Muscle layer of duodenum (tissue), 2 donors: ENCODE results near the gene PLD4.
"Not testable (repeated sequence)": the region's sequence is repeated elsewhere in the genome, so short reads cannot be mapped to it uniquely, and the experiment has no call there.

Experiments used
- H3K27ac ChIP-seq: one replicate; pipeline ENCODE4 v1.7.0; 2013; ENCODE audit warnings: mild to moderate bottlenecking, low read length
- H3K27me3 ChIP-seq: one replicate; pipeline ENCODE4 v1.7.0; 2013; ENCODE audit warnings: low read depth, mild to moderate bottlenecking, control low read depth, low read length
- H3K36me3 ChIP-seq, 2 donors: one replicate each; pipeline ENCODE4 v1.7.0; 2013; ENCODE audit warnings: low read length in 2 of 2, control low read depth in 1 of 2, mild to moderate bottlenecking in 1 of 2; ENCODE audit not compliant: insufficient read depth in 2 of 2, control insufficient read depth in 1 of 2
- H3K4me1 ChIP-seq, 2 donors: one replicate each; pipeline ENCODE4 v1.7.0; 2013; ENCODE audit warnings: low read length in 2 of 2, mild to moderate bottlenecking in 2 of 2, control low read depth in 1 of 2, moderate library complexity in 1 of 2; ENCODE audit not compliant: insufficient read depth in 2 of 2, control insufficient read depth in 1 of 2
- H3K4me3 ChIP-seq, 2 donors: one replicate each; pipeline ENCODE4 v1.7.0; 2013; ENCODE audit warnings: low read length in 2 of 2, low read depth in 1 of 2, mild to moderate bottlenecking in 1 of 2
- H3K9me3 ChIP-seq, 2 donors: one replicate each; pipeline ENCODE4 v1.7.0; 2013; ENCODE audit warnings: low read length in 2 of 2, control low read depth in 1 of 2, mild to moderate bottlenecking in 1 of 2; ENCODE audit not compliant: control insufficient read depth in 1 of 2
- donor health status: healthy.

PLD4 gene

GRCh38 chr14:104942586-104942985 is 17.9 kb downstream of the PLD4 start:
- no peaks in the 10 kb centered on the region for H3K9me3 ChIP-seq
- no peaks in the 10 kb centered on the region for H3K4me1 ChIP-seq
- H3K27me3 ChIP-seq = no peaks in the 10 kb centered on the region
- H3K36me3 ChIP-seq = peaks cover 0 to 27% of the 10 kb centered on the region in 2 donors
- H3K4me3 ChIP-seq = no peak overlapping the region
- no peak overlapping the region for H3K27ac ChIP-seq

GRCh38 chr14:104943216-104944015 is 18.7 kb downstream of the PLD4 start:
- H3K4me1 ChIP-seq, H3K27ac ChIP-seq, H3K27me3 ChIP-seq, H3K9me3 ChIP-seq, H3K4me3 ChIP-seq: not testable (repeated sequence)
- peaks cover 0 to 33% of the 10 kb centered on the region in 2 donors for H3K36me3 ChIP-seq

- H3K27ac ChIP-seq, H3K9me3 ChIP-seq, H3K4me3 ChIP-seq, H3K27me3 ChIP-seq, H3K4me1 ChIP-seq: not testable (repeated sequence)
- H3K36me3 ChIP-seq = peaks cover 0 to 32% of the 10 kb centered on the region in 2 donors
Observed at GRCh38 chr14:104944016-104944308, 19.3 kb downstream of the PLD4 start.

GRCh38 chr14:104944436-104945205 is 19.9 kb downstream of the PLD4 start:
- not testable (repeated sequence) for H3K4me3 ChIP-seq, H3K9me3 ChIP-seq, H3K27ac ChIP-seq, H3K27me3 ChIP-seq, H3K4me1 ChIP-seq
- peaks cover 0 to 25% of the 10 kb centered on the region in 2 donors for H3K36me3 ChIP-seq

- not testable (repeated sequence) for H3K27me3 ChIP-seq, H3K4me3 ChIP-seq, H3K9me3 ChIP-seq, H3K4me1 ChIP-seq, H3K27ac ChIP-seq
- peaks cover 0 to 25% of the 10 kb centered on the region in 2 donors for H3K36me3 ChIP-seq
Observed at GRCh38 chr14:104945266-104945665, 20.6 kb downstream of the PLD4 start.

- H3K36me3 ChIP-seq = peaks cover 0 to 20% of the 10 kb centered on the region in 2 donors
- H3K27me3 ChIP-seq = not testable (repeated sequence)
Observed at GRCh38 chr14:104945986-104946965, 21.6 kb downstream of the PLD4 start.

GRCh38 chr14:104947201-104947600 is 22.5 kb downstream of the PLD4 start:
- H3K4me3 ChIP-seq, H3K27me3 ChIP-seq, H3K4me1 ChIP-seq, H3K27ac ChIP-seq, H3K9me3 ChIP-seq: not testable (repeated sequence)
- peaks cover 0 to 11% of the 10 kb centered on the region in 2 donors for H3K36me3 ChIP-seq

More at GRCh38 chr14:104945986-104946965, 21.6 kb downstream of the PLD4 start:
- H3K27ac ChIP-seq, H3K4me3 ChIP-seq, H3K4me1 ChIP-seq, H3K9me3 ChIP-seq: not testable (repeated sequence)

GRCh38 chr14:104947881-104948735 is 23.4 kb downstream of the PLD4 start:
- not testable (repeated sequence) for H3K36me3 ChIP-seq, H3K27ac ChIP-seq, H3K4me1 ChIP-seq, H3K27me3 ChIP-seq, H3K4me3 ChIP-seq, H3K9me3 ChIP-seq

GRCh38 chr14:104948736-104949031 is 24.0 kb downstream of the PLD4 start:
- Histone ChIP-seq H3K36me3 (peaks cover 0 to 15% of the 10 kb centered on the region in 2 donors), H3K4me1 (no peaks in the 10 kb centered on the region)

GRCh38 chr14:104949406-104949955 is 24.8 kb downstream of the PLD4 start:
- H3K4me1 ChIP-seq, H3K9me3 ChIP-seq, H3K27me3 ChIP-seq, H3K27ac ChIP-seq, H3K4me3 ChIP-seq: not testable (repeated sequence)
- peaks cover 0 to 23% of the 10 kb centered on the region in 2 donors for H3K36me3 ChIP-seq

More at GRCh38 chr14:104948736-104949031, 24.0 kb downstream of the PLD4 start:
- Histone ChIP-seq H3K27me3 (no peaks in the 10 kb centered on the region), H3K9me3 (no peaks in the 10 kb centered on the region), H3K27ac (no peak overlapping the region), H3K4me3 (no peak overlapping the region)
